ENCODE data around the gene CLK3.

Gene CLK3

DNA sequence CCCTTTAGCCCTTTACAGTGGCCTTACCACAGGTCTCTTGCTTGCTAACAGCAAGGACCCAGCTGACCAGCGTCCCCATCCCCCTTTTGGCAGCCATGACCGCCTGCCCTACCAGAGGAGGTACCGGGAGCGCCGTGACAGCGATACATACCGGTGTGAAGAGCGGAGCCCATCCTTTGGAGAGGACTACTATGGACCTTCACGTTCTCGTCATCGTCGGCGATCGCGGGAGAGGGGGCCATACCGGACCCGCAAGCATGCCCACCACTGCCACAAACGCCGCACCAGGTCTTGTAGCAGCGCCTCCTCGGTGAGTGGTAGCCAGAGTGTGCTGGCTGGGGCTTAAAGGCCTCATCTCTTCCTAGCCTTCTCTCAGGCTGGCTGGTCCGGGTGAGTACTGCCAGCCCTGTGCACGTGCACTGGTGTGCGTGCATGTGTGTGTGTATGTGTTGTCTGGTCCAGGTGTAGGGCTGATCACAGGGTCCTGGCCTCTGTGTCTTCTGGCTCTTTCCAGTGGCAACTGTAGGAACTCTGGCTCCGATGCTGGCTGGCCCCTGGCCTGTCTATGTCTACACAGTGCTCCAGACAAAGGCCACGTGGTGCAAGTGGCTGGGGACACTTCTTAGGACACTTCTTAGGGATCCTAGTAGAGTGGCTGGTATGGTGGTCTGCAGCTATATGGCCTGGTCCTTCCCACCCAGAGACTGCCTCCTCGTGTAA is 4.4 kb downstream of the CLK3 start:
- H3K9ac ChIP-seq (ENCODE audit: low read depth in 1 of 2, low read length in 2 of 2) = no peak overlapping the region

DNA sequence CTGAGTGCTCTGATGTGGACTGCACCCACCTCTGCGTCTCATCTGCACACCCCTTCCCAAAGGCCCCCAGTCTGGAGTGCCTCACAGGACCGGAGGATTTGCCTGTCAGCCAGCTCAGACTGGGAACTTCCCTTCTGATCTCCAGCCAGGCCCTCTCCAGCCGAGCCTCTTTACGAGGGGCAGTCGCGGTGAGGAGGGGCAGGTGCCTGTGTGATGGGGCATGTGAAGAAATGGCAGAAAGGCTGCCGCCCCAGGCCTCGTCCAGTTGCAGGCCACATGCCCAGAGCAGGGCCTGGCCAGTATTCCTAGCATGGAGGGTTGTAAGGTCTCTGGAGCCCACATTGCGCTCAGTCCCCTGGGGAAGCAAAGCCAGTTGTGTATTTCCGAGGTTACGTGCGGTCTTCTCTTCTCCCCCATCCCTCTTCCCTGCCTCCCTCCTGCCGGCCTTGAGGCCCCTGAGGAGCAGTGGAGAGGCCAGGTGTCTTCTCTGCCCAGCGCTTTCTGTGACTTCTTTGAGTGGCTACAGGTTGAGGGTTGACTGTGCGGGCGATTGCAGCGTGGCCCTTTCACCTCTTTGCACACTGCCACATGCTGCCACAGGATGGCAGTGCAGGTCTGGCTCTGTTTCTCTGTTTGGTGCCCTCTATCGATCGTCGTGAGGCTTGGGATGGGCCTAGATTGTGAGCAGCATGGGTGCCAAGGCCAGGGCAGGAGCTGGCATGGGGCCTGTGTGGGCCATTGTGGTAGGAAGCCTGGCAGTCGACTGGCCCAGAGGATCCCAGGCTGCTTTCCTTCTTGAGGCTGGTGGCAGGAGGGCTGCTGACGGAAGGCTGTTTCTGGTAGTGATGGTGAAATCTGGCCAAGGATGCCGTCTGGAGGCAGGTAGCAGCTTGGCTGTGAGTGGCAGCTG is 5.3 kb downstream of the CLK3 start:
- Histone ChIP-seq H3K4me3 (ENCODE audit: low read depth in 1 of 2, low read length in 2 of 2) (no peak overlapping the region), H3K4me1 (ENCODE audit: control insufficient read depth in 1 of 2, insufficient read depth in 2 of 2, low read length in 2 of 2) (peaks cover 34% of the 10 kb centered on the region in 2 donors), H3K27ac (ENCODE audit: low read depth, low read length) (no peak overlapping the region), H3K9me3 (ENCODE audit: control insufficient read depth in 1 of 2, low read length in 2 of 2) (no peaks in the 10 kb centered on the region), H3K36me3 (ENCODE audit: control insufficient read depth in 1 of 2, insufficient read depth in 2 of 2, low read length in 2 of 2) (peaks cover 67 to 71% of the 10 kb centered on the region in 2 donors), H3K27me3 (ENCODE audit: control insufficient read depth in 1 of 2, insufficient read depth in 2 of 2, low read length in 2 of 2) (no peaks in the 10 kb centered on the region), H3K9ac (ENCODE audit: low read depth in 1 of 2, low read length in 2 of 2) (no peak overlapping the region)

More for the DNA sequence above, 4.4 kb downstream of the CLK3 start:
- Histone ChIP-seq H3K4me3 (ENCODE audit: low read depth in 1 of 2, low read length in 2 of 2) (no peak overlapping the region), H3K27me3 (ENCODE audit: control insufficient read depth in 1 of 2, insufficient read depth in 2 of 2, low read length in 2 of 2) (no peaks in the 10 kb centered on the region), H3K27ac (ENCODE audit: low read depth, low read length) (no peak overlapping the region), H3K36me3 (ENCODE audit: control insufficient read depth in 1 of 2, insufficient read depth in 2 of 2, low read length in 2 of 2) (peaks cover 59 to 63% of the 10 kb centered on the region in 2 donors), H3K9me3 (ENCODE audit: control insufficient read depth in 1 of 2, low read length in 2 of 2) (no peaks in the 10 kb centered on the region), H3K4me1 (ENCODE audit: control insufficient read depth in 1 of 2, insufficient read depth in 2 of 2, low read length in 2 of 2) (peaks cover 33 to 34% of the 10 kb centered on the region in 2 donors)

DNA sequence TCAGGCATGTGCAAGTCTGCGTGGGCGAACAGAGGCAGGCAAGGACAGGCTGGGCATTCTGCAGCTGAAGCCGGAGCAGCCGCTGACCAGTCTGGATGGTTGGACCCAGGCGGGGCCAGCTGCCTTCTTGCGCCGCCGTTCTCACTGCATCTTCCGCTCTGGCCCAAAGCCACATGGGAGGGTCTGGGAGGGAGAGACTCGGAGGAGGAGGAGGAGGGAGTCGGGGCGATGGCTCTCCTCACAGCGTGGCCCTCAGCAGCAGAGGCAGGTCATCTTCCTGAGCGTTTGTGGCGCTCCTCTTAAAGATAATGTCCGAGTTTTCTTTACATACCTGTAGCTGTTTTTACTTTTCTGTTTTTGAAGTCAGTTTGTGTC is 5.9 kb downstream of the CLK3 start:
- Histone ChIP-seq H3K9ac (ENCODE audit: low read depth in 1 of 2, low read length in 2 of 2) (no peak overlapping the region), H3K4me3 (ENCODE audit: low read depth in 1 of 2, low read length in 2 of 2) (no peak overlapping the region), H3K9me3 (ENCODE audit: control insufficient read depth in 1 of 2, low read length in 2 of 2) (no peaks in the 10 kb centered on the region), H3K36me3 (ENCODE audit: control insufficient read depth in 1 of 2, insufficient read depth in 2 of 2, low read length in 2 of 2) (peaks cover 73 to 78% of the 10 kb centered on the region in 2 donors), H3K27ac (ENCODE audit: low read depth, low read length) (no peak overlapping the region), H3K27me3 (ENCODE audit: control insufficient read depth in 1 of 2, insufficient read depth in 2 of 2, low read length in 2 of 2) (no peaks in the 10 kb centered on the region), H3K4me1 (ENCODE audit: control insufficient read depth in 1 of 2, insufficient read depth in 2 of 2, low read length in 2 of 2) (peaks cover 33 to 39% of the 10 kb centered on the region in 2 donors)

DNA sequence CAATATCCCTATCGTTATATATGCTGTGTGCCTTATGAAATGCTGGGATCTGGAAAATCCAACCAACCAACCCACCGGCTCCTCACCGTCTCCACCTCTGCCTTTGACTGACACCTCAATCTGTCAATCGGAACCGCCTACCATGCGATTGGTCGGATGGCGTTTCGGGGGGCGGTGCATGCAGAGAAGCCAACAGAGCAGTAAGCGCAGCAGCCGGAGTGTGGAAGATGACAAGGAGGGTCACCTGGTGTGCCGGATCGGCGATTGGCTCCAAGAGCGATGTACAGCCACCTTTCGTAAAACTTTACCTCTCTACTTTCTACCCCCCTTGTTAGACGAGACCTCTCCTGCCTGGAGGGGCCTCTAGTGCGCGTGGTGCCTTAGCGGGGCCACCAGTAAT is 6.3 kb downstream of the CLK3 start:
- Histone ChIP-seq H3K27ac (ENCODE audit: low read depth, low read length) (no peak overlapping the region), H3K27me3 (ENCODE audit: control insufficient read depth in 1 of 2, insufficient read depth in 2 of 2, low read length in 2 of 2) (no peaks in the 10 kb centered on the region), H3K36me3 (ENCODE audit: control insufficient read depth in 1 of 2, insufficient read depth in 2 of 2, low read length in 2 of 2) (peaks cover 74 to 82% of the 10 kb centered on the region in 2 donors), H3K4me3 (ENCODE audit: low read depth in 1 of 2, low read length in 2 of 2) (no peak overlapping the region), H3K9ac (ENCODE audit: low read depth in 1 of 2, low read length in 2 of 2) (no peak overlapping the region), H3K9me3 (ENCODE audit: control insufficient read depth in 1 of 2, low read length in 2 of 2) (no peaks in the 10 kb centered on the region), H3K4me1 (ENCODE audit: control insufficient read depth in 1 of 2, insufficient read depth in 2 of 2, low read length in 2 of 2) (peaks cover 28 to 37% of the 10 kb centered on the region in 2 donors)

DNA sequence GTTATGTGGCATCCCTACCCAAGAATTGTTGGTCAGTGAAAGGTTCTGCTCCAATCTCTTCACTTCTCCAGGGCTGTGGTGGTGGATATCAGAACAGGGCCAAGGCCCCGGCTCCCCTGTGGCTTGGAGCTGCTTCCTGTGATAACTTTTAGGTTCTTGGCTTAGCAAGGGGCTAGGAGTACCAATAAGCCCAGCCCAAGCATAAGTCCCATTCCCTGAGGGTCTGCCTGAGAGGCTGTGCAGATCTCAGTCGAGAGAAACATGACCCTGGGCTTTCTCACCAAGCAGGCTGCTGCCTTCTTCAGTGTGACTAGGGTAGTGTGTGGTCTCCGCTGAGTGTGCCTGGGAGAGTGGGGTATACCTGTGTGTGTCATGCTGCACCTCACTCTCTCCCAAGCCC is 7.1 kb downstream of the CLK3 start:
- H3K27ac ChIP-seq (ENCODE audit: low read depth, low read length) = no peak overlapping the region
- no peaks in the 10 kb centered on the region for H3K27me3 ChIP-seq (ENCODE audit: control insufficient read depth in 1 of 2, insufficient read depth in 2 of 2, low read length in 2 of 2)
- peaks cover 82 to 90% of the 10 kb centered on the region in 2 donors for H3K36me3 ChIP-seq (ENCODE audit: control insufficient read depth in 1 of 2, insufficient read depth in 2 of 2, low read length in 2 of 2)
- no peak overlapping the region for H3K4me3 ChIP-seq (ENCODE audit: low read depth in 1 of 2, low read length in 2 of 2)
- H3K9me3 ChIP-seq (ENCODE audit: control insufficient read depth in 1 of 2, low read length in 2 of 2) = no peaks in the 10 kb centered on the region
- peaks cover 20 to 37% of the 10 kb centered on the region in 2 donors for H3K4me1 ChIP-seq (ENCODE audit: control insufficient read depth in 1 of 2, insufficient read depth in 2 of 2, low read length in 2 of 2)
- H3K9ac ChIP-seq (ENCODE audit: low read depth in 1 of 2, low read length in 2 of 2) = no peak overlapping the region

- Histone ChIP-seq H3K9ac (ENCODE audit: low read depth in 1 of 2, low read length in 2 of 2) (no peak overlapping the region), H3K9me3 (ENCODE audit: control insufficient read depth in 1 of 2, low read length in 2 of 2) (no peaks in the 10 kb centered on the region), H3K27ac (ENCODE audit: low read depth, low read length) (no peak overlapping the region), H3K4me1 (ENCODE audit: control insufficient read depth in 1 of 2, insufficient read depth in 2 of 2, low read length in 2 of 2) (peaks cover 11 to 28% of the 10 kb centered on the region in 2 donors), H3K27me3 (ENCODE audit: control insufficient read depth in 1 of 2, insufficient read depth in 2 of 2, low read length in 2 of 2) (no peaks in the 10 kb centered on the region), H3K36me3 (ENCODE audit: control insufficient read depth in 1 of 2, insufficient read depth in 2 of 2, low read length in 2 of 2) (peaks cover 94 to 100% of the 10 kb centered on the region in 2 donors), H3K4me3 (ENCODE audit: low read depth in 1 of 2, low read length in 2 of 2) (no peak overlapping the region)
Measured at GRCh38 chr15:74624020-74624602, 8.5 kb downstream of the CLK3 start.

DNA sequence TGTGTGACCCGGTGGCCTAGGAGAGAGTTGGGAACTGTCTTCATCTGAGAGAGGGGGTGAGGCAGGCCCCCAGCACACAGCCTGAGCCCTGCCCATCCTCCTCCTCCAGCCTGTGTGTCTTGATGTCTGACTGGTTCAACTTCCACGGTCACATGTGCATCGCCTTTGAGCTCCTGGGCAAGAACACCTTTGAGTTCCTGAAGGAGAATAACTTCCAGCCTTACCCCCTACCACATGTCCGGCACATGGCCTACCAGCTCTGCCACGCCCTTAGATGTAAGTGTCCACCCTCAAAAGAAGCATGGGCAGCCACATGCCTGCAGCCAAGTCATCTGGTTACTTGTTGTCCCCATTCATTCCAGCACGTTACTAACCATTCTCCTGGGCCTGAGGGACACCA is 10.1 kb downstream of the CLK3 start:
- Histone ChIP-seq H3K4me1 (ENCODE audit: control insufficient read depth in 1 of 2, insufficient read depth in 2 of 2, low read length in 2 of 2) (peaks cover 6 to 24% of the 10 kb centered on the region in 2 donors), H3K9ac (ENCODE audit: low read depth in 1 of 2, low read length in 2 of 2) (no peak overlapping the region), H3K9me3 (ENCODE audit: control insufficient read depth in 1 of 2, low read length in 2 of 2) (no peaks in the 10 kb centered on the region), H3K27me3 (ENCODE audit: control insufficient read depth in 1 of 2, insufficient read depth in 2 of 2, low read length in 2 of 2) (no peaks in the 10 kb centered on the region), H3K27ac (ENCODE audit: low read depth, low read length) (no peak overlapping the region), H3K36me3 (ENCODE audit: control insufficient read depth in 1 of 2, insufficient read depth in 2 of 2, low read length in 2 of 2) (peaks cover 83 to 100% of the 10 kb centered on the region in 2 donors), H3K4me3 (ENCODE audit: low read depth in 1 of 2, low read length in 2 of 2) (no peak overlapping the region)

GRCh38 chr15:74626336-74626735 is 10.7 kb downstream of the CLK3 start:
- Histone ChIP-seq H3K27ac (ENCODE audit: low read depth, low read length) (no peak overlapping the region), H3K4me3 (ENCODE audit: low read depth in 1 of 2, low read length in 2 of 2) (no peak overlapping the region), H3K9me3 (ENCODE audit: control insufficient read depth in 1 of 2, low read length in 2 of 2) (no peaks in the 10 kb centered on the region), H3K9ac (ENCODE audit: low read depth in 1 of 2, low read length in 2 of 2) (no peak overlapping the region), H3K4me1 (ENCODE audit: control insufficient read depth in 1 of 2, insufficient read depth in 2 of 2, low read length in 2 of 2) (peaks cover 0 to 19% of the 10 kb centered on the region in 2 donors), H3K27me3 (ENCODE audit: control insufficient read depth in 1 of 2, insufficient read depth in 2 of 2, low read length in 2 of 2) (no peaks in the 10 kb centered on the region), H3K36me3 (ENCODE audit: control insufficient read depth in 1 of 2, insufficient read depth in 2 of 2, low read length in 2 of 2) (peaks cover 79 to 100% of the 10 kb centered on the region in 2 donors)

GRCh38 chr15:74626752-74627692 is 11.4 kb downstream of the CLK3 start:
- no peak overlapping the region for H3K9ac ChIP-seq (ENCODE audit: low read depth in 1 of 2, low read length in 2 of 2)

More at GRCh38 chr15:74626752-74627692, 11.4 kb downstream of the CLK3 start:
- no peak overlapping the region for H3K4me3 ChIP-seq (ENCODE audit: low read depth in 1 of 2, low read length in 2 of 2)
- H3K4me1 ChIP-seq (ENCODE audit: control insufficient read depth in 1 of 2, insufficient read depth in 2 of 2, low read length in 2 of 2) = peaks cover 0 to 21% of the 10 kb centered on the region in 2 donors
- no peaks in the 10 kb centered on the region for H3K9me3 ChIP-seq (ENCODE audit: control insufficient read depth in 1 of 2, low read length in 2 of 2)
- H3K27ac ChIP-seq (ENCODE audit: low read depth, low read length) = no peak overlapping the region
- peaks cover 77 to 100% of the 10 kb centered on the region in 2 donors for H3K36me3 ChIP-seq (ENCODE audit: control insufficient read depth in 1 of 2, insufficient read depth in 2 of 2, low read length in 2 of 2)
- H3K27me3 ChIP-seq (ENCODE audit: control insufficient read depth in 1 of 2, insufficient read depth in 2 of 2, low read length in 2 of 2) = no peaks in the 10 kb centered on the region

All from duodenal mucosa (tissue), 2 donors.